GM21619 (cell line): ENCODE measurements around the gene GPRIN3.

Experiments
- ATAC-seq: cut with Tn5 transposase; IDR thresholded peaks from one replicate; pipeline ENCODE4 v1.9.1; 2021; ENCODE audit not compliant: unreplicated experiment

GPRIN3 gene

DNA sequence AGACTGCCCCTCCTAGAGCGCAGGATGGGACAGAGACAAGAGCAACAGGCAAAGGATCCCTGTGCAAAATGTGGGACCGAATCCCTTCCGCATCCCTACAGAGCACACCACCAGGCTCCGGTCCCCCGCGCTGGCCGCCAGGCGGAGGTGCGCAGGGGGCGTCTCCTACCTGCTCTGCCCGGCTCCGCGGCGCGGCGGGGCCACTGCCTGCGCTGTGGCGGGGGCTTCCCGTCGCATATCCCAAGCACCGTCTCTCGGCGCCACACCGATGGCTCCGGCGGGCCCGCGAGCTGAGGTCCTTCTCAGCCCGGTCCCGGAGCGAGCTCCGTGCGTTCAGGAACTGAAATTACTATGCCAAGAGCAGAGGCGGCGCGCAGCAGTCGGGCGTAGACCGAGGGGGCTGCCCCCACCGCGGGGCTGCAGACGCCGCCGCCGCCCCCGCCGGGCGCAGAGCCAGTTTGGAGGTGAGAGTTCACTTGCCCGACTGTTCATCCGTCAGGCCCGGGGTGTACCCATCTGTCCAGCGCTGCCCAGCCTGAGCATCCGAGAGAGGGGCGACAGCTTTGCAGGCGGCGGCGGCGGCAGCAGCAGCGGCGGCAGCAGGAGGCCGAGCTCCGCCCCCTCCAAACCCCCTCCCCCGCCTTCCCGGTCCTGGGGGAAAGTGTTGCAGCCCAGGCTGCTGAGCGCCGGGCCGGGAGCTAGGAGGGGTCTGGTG, at the start of gene GPRIN3:
TSS of gene GPRIN3 (minus strand) at position 355 of the 715 bp plus-strand sequence. CDS start 57,690 bp downstream, outside the sequence.
- ATAC-seq: peak; percentile 76

DNA sequence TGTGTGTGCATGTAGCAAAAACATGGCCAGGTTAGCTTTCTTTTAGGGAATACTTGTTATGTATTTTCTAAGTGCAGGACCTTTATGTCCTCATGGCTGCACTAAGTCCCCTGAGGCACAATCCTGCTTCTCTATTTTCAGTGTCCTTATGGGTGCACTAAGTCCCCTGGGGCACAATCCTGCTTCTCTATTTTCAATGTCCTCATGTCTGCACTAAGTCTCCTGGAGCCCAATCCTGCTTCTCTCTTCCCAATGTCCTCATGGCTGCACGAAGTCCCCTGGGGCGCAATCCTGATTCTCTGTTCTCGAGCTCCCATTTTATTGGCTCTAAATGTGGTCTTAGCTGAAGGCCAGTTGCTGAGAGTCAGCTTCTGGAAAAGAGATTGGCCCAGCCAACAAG, 49.7 kb upstream of the GPRIN3 start:
- no peak for ATAC-seq

DNA sequence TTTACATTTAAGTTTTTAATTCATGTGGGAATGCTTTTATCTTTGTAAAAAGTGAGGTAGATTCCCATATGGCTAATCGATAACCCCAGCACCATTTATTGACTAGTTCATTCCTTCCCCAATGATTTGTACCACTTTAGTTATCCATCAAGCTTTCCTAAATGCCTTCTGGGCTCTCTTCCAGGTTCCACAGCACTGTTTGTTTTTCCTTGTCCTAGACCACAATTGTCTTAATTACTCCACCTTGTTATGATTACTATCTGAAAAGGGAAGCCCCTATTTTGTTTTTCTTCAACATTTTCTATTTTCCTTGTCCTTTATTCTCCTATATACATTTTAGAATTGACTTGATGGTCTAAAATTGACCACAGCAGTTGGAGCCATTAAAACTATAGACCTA, 48.5 kb upstream of the GPRIN3 start:
- no peak for ATAC-seq

DNA sequence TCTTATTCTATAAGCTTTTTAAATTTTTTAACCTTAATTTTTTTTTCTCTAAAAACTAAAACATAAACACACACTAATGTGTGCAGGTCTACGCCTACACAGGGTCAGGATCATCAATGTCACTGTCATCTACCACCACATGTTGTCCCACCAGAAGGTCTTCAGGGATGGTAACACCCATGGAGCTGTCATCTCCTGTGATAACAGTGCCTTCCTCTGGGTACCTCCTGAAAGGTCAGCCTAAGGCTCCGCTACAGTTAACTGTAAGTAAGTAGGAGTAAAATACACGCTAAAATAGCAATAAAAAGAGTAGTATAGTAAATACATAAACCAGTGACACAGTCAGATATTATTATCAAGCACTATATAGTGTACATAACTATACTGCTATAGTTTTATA, 45.9 kb upstream of the GPRIN3 start:
- ATAC-seq: no peak

DNA sequence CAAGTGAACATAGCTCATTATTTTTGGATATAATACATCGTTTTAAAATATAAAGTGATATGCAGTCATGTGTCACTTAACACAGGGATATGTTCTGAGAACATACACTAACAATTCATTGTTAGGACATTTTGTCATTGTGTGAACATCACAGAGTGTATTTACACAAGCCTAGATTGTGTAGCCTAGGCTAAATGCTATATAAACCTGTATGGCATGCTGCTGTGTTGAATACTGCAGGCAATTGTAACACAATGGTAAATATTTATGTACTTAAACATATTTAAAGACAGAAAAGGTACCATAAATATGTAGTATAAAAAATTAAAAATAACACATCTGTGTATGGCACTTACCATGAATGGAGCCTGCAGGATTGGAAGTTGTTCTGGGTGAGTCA, 44.9 kb upstream of the GPRIN3 start:
- ATAC-seq: no peak

DNA sequence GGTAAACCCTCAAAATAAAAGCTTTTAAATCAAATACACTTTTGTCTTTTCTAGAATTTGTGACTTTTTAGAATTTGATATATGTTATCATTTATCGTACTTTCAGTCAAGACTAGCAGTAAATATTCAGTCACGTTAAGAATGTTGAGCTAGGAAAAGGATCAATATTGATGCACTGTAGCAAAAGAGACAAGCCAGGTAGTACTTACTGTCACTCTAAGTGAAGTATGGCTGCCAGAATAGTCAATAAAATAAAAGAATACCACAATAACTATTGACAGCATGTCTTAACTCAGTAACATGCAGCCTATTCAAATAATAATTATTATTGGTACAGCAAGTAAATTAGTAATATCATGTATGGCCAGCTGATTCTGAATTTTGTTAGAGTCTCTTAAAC, 43.6 kb upstream of the GPRIN3 start:
- no peak for ATAC-seq

DNA sequence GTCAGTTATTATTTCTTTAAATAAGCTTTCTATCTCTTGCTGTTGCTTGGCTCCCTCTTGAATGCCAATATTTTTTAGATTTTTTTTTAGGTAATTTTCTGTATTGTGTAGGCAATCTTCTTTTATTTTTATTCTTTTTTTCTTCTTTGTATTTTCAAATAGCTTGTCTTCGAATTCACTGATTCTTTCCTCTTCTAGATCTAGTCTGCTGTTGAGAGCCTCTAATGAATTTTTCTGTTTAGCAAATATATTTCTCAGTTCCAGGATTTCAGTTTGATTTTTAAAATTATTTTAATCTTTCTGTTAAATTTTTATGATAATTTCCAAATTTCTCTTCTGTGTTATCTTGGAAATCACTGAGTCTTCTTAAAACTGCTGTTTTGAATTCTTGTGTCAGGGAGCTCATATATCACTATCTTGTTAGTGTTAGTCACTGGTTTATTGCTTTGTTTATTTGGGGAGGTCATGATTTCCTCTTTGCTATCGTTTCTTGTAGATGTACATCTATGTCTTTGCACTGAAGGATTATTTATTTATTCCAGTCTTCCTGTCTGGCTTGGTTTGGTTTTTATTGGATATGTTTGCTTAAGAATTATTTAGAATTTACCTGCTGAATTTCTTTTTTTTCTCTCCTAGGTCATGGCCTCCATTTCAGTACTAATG, 39.9 kb upstream of the GPRIN3 start:
- ATAC-seq: no peak

DNA sequence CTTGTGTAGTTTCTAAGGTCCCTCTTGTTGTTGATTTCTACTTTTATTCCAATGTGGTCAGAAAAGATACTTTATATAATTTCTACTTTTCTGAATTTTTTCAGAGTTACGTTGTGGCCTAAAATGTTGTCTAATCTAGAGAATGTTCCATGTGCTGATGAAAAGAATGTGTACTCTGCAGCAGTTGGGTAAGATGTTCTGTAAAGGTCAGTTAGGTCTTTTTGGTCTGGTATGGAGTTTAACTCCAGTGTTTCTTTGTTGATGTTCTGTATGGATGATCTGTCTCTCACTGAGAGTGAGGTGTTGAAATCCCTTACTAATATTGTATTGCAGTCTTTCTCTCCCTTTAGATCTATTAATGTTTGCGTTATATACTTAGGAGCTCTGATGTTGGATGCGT, 37.0 kb upstream of the GPRIN3 start:
- no peak for ATAC-seq

DNA sequence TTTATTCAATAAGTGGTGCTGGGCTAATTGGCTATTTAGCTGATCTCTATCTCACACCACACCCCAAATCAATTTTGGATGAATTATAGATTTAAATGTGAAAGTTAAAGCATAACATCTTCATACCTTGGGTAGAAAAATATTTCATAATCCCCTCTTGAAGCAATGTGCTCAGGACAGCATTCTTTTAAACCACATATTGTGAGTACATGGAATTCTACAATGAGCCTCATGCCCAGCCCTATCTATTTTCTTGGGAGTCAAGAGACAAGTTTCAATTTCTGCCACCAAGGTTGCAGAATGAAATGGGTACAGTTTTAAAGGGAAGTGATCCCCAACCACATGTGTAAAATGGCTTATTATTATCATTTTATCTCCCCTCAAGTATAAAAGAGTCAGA, 30.6 kb upstream of the GPRIN3 start:
- no peak for ATAC-seq

DNA sequence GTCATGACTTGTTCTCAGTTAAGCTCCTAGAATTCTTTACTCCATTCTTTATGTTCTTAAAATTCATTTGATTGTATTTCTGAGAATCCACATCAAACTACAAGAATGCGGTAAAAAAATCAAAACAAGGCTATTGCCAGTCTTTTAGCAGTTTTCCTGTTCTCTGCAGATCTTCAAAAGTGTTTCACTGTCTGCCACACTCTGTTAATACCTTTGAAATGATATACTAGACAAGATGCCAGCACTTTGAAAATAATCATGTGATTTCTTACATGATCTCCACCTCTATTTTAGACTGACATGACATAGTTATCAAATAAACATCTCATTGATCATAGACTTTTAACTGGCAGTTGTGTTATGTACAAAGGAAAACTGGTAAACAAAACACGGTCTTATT, 30.1 kb upstream of the GPRIN3 start:
- ATAC-seq: no peak

DNA sequence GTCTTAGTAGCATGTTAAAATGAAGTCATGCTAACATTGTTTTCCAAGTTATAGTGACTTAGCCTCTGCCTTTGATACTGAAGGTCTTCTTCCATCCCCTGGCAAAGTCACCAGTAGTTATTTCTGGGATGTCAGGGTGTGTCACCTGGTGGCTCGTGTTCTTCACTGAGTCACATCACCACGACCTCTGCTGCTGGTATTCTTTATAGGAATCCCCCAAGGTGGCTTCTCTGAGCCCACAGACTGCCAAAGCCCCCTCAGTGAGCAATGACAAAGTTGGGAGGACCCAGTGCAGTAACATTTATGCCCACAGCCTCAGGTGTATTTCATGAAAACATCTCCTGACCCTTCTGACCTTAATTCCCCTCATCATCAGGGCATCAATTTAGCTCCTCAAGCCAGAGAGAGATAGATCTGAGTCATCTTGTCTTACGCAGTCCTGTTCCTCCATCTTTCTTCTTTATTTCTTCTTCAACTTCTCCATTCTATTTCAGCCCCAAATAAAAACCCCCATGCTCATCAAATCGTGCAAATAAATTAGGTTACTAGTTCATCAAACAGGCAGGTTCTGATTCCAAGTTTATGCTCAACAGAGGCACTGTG, 29.3 kb upstream of the GPRIN3 start:
- no peak for ATAC-seq

DNA sequence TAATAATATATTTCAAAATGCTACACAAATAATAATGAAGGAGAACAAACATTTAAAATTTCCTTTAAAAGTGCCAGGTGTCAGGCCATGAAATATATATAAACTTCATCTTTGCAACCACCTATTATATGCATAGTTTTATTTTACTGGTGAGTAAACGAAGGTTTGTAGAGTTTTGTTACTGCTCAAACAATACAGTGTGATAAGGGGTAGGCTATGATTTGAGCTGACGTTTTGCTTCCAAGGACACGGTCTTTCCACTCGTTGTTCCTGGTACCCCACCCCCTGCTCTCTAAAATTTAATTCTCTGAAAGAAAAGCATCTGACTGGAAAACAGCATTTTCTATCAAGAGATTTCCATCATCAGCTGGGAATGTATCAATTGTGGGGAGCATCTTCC, 27.2 kb upstream of the GPRIN3 start:
- ATAC-seq: no peak

DNA sequence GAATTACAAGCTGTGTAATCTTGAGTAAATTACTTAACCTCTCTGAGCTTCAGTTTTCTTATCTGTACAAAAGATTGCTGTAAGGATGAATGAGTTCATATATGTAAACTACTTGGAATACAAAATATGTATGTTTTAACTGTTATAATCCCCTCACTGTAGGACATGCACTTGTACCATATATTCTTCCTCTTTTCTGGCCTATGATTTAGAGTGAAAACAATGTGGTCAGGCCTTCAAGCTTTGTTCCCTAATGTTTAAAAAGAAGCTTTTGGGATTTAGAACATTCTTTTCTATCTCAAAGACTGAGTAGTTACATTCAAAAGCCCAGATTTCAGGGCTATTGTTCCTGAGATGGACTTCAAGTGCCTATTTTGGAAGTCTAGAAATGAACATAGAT, 26.7 kb upstream of the GPRIN3 start:
- no peak for ATAC-seq

DNA sequence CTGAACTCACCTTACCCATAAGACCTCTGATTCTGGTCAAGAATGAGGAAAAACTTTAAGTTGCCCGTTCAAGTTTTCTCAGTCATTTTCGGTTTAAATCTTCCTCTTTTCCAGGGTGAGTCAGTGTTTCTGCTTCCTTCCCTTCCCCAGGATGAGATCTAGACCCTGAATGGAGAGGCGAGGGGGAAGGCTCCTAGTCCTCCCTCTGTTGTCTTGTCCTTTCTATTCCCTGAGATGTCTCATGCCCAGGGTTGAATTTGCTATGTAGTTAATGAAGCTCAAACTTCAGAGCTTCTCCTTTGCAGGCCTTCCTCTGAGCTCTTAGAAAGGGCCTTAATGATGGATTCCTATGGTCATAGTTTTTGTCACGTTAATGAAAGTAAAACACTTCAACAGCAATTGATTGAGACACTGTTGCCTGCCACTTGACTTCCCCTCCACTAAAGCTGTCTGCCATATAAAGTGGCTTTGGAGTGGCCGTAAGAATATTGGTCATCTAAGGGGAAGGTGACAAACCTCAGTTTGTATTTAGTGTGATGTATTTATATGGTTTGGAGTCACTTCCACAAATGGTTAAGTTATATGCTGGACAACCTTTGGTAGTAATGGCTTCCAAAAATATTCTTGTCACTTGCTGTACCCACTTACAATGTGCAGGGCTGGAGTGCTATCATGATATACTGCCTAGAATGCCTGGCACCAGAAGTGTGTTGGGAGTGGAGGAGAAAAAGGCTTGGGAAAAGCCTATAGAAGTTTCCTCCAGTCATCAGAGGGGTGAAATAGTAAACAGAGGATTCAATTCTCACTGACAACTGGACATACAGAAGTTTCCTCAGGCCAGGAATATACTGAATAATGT, 24.3 kb upstream of the GPRIN3 start:
- no peak for ATAC-seq

DNA sequence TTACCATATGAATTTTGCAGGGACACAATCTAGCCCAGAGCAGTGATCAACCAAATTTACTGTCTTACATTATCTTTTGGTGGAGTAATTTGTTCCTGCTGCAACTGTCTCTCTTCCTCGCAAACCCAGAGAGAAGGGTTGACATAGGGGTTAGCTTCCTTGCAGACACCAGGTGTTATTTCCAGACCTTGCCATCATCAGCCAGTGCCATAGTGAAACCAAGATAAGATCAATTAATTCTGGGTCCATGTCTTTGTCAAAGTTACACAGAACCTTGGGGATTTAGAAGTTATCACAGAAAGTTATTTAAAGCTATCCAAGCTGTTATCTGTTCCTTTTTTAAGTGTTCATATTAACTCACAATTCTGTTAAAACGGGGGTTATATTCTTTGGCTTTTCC, 23.6 kb upstream of the GPRIN3 start:
- ATAC-seq: no peak

DNA sequence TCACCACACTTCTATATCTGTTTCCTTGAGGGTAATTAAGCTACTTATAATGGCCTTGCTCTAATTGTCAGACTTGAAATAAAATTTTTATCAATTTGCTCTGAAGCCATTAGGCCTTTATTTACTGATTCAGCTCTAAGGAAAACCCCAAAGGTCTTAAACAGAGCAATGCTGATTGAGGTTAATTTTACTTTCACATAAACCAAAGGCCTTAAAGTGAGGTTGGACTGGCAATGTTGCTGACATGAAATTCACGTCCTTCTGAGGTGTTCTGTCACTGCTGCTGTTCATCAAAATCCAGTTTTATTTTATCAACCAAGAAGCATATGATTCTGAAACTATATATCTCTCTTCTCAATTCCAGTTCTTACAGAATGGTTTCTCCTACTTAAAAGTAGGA, 21.7 kb upstream of the GPRIN3 start:
- no peak for ATAC-seq

DNA sequence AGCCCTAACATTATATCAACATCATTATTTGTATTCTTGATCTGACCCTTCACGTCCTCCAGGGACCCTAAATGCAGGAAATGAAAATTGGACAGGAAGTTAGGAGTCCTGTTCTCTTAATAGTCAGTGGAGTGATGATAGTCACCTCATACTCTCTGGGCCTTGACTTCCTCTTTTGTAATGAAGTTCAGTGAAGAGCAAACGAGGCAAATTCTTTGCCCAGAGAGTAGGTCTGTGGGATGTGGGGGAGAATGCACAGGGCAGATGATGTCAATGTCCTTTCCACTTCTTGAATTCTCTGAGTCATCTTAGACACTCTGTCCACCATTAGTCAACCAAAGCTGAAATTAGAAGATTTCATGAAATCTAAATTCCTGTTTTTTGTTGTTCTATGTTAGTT, 17.1 kb upstream of the GPRIN3 start:
- ATAC-seq: peak; percentile 94

DNA sequence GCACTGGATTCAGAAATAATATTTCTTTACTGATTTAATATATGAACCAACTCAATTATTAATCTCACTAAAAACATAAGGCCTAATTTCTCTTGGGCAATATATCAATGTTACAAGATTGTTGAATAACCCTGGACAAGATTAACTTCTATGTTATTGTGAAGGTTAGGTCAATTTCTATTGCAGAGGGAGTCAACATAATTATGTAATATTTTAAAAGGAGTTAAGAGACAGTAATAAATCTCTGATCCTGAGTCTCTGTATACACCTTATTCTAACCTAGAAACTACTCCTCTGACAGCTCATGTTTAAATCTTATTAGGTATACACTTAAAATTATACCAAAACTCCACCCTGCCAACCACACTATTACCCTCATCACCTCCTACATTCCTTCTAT, 15.1 kb upstream of the GPRIN3 start:
- no peak for ATAC-seq

DNA sequence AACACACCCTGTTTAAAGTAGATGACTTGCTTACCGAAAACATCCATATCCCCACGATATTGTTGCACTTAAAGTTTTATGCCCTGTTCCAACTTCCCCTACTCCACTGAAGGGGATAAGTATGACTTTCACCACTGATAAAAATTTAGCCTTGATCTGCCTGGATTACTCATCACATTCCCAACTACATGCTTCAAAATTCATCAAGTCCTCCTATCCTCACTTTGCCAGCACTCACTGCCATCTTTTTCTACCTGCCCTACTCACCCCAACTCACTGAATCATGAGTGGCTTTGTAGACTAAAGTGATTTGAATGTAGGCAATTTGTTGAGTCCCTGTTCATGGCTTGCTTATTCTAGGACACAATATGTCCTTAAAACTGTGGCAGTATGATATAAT, 12.2 kb upstream of the GPRIN3 start:
- no peak for ATAC-seq

DNA sequence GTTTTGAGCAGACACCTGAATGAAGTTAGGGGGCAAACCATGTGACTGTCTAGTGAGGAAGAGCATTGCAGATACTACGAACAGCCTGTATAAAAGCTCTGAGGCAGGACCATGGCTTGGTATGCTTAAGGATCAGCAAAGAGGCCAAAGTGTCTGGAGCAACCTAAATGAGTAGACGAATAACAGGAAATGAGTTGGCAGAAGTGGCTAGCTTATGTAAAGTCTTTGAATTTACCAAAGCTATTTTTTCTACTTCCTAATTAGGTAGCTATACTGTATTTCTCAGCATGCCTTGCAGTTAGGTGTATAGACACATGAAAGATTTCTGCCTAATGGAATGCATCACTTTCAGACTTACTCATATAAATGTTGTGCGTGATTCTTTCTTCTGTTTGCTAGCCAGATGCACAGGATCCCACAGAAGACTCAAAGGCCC, 9.3 kb upstream of the GPRIN3 start:
- ATAC-seq: no peak

DNA sequence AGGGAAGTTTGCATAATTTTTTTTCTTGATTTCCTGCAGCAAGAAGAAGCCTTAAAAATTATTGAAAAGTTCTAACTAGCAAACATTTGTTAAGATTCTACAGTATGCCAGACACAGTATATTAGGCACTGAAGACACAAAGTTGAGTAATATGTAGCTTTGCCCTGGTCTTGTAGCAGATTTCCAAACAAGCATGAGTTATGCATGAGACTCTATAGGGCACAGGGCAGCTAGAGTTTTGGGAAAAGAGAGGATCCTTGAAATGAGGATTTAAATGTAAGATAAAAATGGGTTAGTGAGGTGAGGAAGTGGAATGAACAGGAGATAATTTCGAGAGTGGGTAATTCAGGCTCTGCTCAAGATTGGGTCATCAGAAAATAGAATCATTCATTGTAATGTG, 8.6 kb upstream of the GPRIN3 start:
- ATAC-seq: no peak

DNA sequence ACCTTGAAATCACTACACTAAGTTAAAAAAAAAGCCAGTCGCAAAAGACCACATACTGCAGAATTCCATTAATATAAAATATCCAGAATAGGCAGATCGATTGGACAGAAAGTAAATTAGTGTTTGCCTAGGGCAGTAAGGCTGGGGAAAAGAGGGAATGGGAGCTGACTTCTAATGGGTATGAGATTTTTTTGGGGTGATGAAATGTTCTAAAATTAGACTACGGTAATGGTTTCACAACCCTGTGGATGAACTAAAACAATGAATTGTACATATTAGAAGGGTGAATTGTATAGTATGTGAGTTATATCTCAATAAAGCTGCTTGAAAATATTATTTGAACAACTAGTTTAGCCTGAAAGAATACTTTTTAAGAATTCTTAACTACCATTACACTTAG, 6.7 kb upstream of the GPRIN3 start:
- ATAC-seq: no peak
